Measurements from ENCODE around the gene LACC1. TPM values are rescaled to one million over a fixed set of nuclear protein-coding genes. Genes with fewer than 3 reads are reported as not detected.

The LACC1 gene
- total and polyA plus RNA-seq, 2 of the 8 experiments (the other 6 are each of a cell fraction or from before 2014, with no cell fraction given), result 0.57 to 3.6 TPM

GRCh38 chr13:43911871-43912270 is 32.2 kb downstream of the LACC1 start (continued):
- TF ChIP-seq CBX5 (IDR thresholded peaks at IDR 0.05; ENCODE audit: low read depth, low read length), result no peak
- TF ChIP-seq EP300 (IDR thresholded peaks at IDR 0.05; ENCODE audit: borderline replicate concordance in 1 of 2, low read depth in 2 of 2, low read length in 2 of 2), result no peak
- no peak for TF ChIP-seq FOSL1 (IDR thresholded peaks at IDR 0.05; ENCODE audit: insufficient read depth, low read depth, low read length)
